ENCODE results near the gene SYPL2.

The SYPL2 gene

GRCh38 chr1:109495738-109496137 lies 29.4 kb downstream of the SYPL2 start:
- Histone ChIP-seq H3K9me3 (ENCODE audit: insufficient read depth, low read length, severe bottlenecking) (no peaks in the 10 kb centered on the region), H4K20me1 (ENCODE audit: insufficient read depth, low read length) (peaks cover 21% of the 10 kb centered on the region), H3K4me1 (ENCODE audit: insufficient read depth, low read length) (peaks cover 30% of the 10 kb centered on the region), H3K79me2 (ENCODE audit: insufficient read depth, low read length) (peaks cover 29% of the 10 kb centered on the region), H3K36me3 (ENCODE audit: insufficient read depth, low read length) (peaks cover 66% of the 10 kb centered on the region), H3K4me2 (ENCODE audit: insufficient read depth, low read length) (peak overlapping the region; percentile 76), H3K27ac (ENCODE audit: low read length) (no peak overlapping the region), H3K9ac (ENCODE audit: low read depth, low read length) (no peak overlapping the region), H2AFZ (ENCODE audit: low read depth, low read length) (no peak overlapping the region), H3K27me3 (ENCODE audit: insufficient read depth, low read length, poor library complexity) (no peaks in the 10 kb centered on the region), H3K4me3 (ENCODE audit: low read depth in 1 of 2, low read length in 2 of 2) (no peak overlapping the region)
- ATAC-seq (ENCODE audit: insufficient read depth, low read depth) (no peak), DNase-seq (no peak)
- TF ChIP-seq EZH2 (IDR thresholded peaks at IDR 0.05; ENCODE audit: borderline replicate concordance, low read depth, low read length, severe bottlenecking) (no peak), CTCF (IDR thresholded peaks at IDR 0.05; ENCODE audit: borderline replicate concordance, extremely low read depth, low read length, poor library complexity, severe bottlenecking) (no peak)

- no peak for TF ChIP-seq EZH2 (IDR thresholded peaks at IDR 0.05; ENCODE audit: borderline replicate concordance, low read depth, low read length, severe bottlenecking)
- TF ChIP-seq CTCF (IDR thresholded peaks at IDR 0.05; ENCODE audit: borderline replicate concordance, extremely low read depth, low read length, poor library complexity, severe bottlenecking), result no peak
- H4K20me1 ChIP-seq (ENCODE audit: insufficient read depth, low read length), result peaks cover 22% of the 10 kb centered on the region
- DNase-seq (no peak), ATAC-seq (ENCODE audit: insufficient read depth, low read depth) (no peak)
- H3K79me2 ChIP-seq (ENCODE audit: insufficient read depth, low read length), result peaks cover 29% of the 10 kb centered on the region
- H3K27ac ChIP-seq (ENCODE audit: low read length), result no peak overlapping the region
- peaks cover 58% of the 10 kb centered on the region for H3K36me3 ChIP-seq (ENCODE audit: insufficient read depth, low read length)
- H3K4me3 ChIP-seq (ENCODE audit: low read depth in 1 of 2, low read length in 2 of 2), result no peak overlapping the region
- H3K9ac ChIP-seq (ENCODE audit: low read depth, low read length), result no peak overlapping the region
- peaks cover 48% of the 10 kb centered on the region for H3K4me1 ChIP-seq (ENCODE audit: insufficient read depth, low read length)
- no peak overlapping the region for H2AFZ ChIP-seq (ENCODE audit: low read depth, low read length)
- H3K27me3 ChIP-seq (ENCODE audit: insufficient read depth, low read length, poor library complexity), result no peaks in the 10 kb centered on the region
- H3K9me3 ChIP-seq (ENCODE audit: insufficient read depth, low read length, severe bottlenecking), result no peaks in the 10 kb centered on the region
- no peak overlapping the region for H3K4me2 ChIP-seq (ENCODE audit: insufficient read depth, low read length)
These were observed 31.3 kb downstream of the SYPL2 start for GRCh38 chr1:109497449-109498160.

GRCh38 chr1:109498161-109498801 lies 31.9 kb downstream of the SYPL2 start:
- Histone ChIP-seq H3K9ac (ENCODE audit: low read depth, low read length) (no peak overlapping the region), H3K27ac (ENCODE audit: low read length) (no peak overlapping the region), H4K20me1 (ENCODE audit: insufficient read depth, low read length) (peaks cover 22% of the 10 kb centered on the region), H3K27me3 (ENCODE audit: insufficient read depth, low read length, poor library complexity) (no peaks in the 10 kb centered on the region), H3K36me3 (ENCODE audit: insufficient read depth, low read length) (peaks cover 58% of the 10 kb centered on the region), H3K4me1 (ENCODE audit: insufficient read depth, low read length) (peaks cover 47% of the 10 kb centered on the region), H2AFZ (ENCODE audit: low read depth, low read length) (no peak overlapping the region), H3K4me3 (ENCODE audit: low read depth in 1 of 2, low read length in 2 of 2) (no peak overlapping the region), H3K79me2 (ENCODE audit: insufficient read depth, low read length) (peaks cover 29% of the 10 kb centered on the region), H3K9me3 (ENCODE audit: insufficient read depth, low read length, severe bottlenecking) (no peaks in the 10 kb centered on the region), H3K4me2 (ENCODE audit: insufficient read depth, low read length) (no peak overlapping the region)
- no peak for ATAC-seq (ENCODE audit: insufficient read depth, low read depth)
- no peak for DNase-seq
- TF ChIP-seq CTCF (IDR thresholded peaks at IDR 0.05; ENCODE audit: borderline replicate concordance, extremely low read depth, low read length, poor library complexity, severe bottlenecking) (peak; percentile 55), EZH2 (IDR thresholded peaks at IDR 0.05; ENCODE audit: borderline replicate concordance, low read depth, low read length, severe bottlenecking) (no peak)
